DND-41 (cell line): ENCODE data around the gene AKIRIN1.

ENCODE experiments used
- EZH2 ChIP-seq: IDR thresholded peaks from 3 replicates; pipeline ENCODE4 v1.6.1; 2012; ENCODE audit warnings: borderline replicate concordance, low read depth, mild to moderate bottlenecking, moderate library complexity, low read length, inconsistent platforms; ENCODE audit not compliant: severe bottlenecking
- TF ChIP-seq, protein P1 (sequence below): IDR thresholded peaks from 2 replicates; pipeline ENCODE4 v1.5.1; 2012; ENCODE audit warnings: borderline replicate concordance, low read length, moderate library complexity, mild to moderate bottlenecking; ENCODE audit not compliant: poor library complexity, severe bottlenecking; ENCODE audit errors: extremely low read depth

- TF ChIP-seq, protein P1, sequence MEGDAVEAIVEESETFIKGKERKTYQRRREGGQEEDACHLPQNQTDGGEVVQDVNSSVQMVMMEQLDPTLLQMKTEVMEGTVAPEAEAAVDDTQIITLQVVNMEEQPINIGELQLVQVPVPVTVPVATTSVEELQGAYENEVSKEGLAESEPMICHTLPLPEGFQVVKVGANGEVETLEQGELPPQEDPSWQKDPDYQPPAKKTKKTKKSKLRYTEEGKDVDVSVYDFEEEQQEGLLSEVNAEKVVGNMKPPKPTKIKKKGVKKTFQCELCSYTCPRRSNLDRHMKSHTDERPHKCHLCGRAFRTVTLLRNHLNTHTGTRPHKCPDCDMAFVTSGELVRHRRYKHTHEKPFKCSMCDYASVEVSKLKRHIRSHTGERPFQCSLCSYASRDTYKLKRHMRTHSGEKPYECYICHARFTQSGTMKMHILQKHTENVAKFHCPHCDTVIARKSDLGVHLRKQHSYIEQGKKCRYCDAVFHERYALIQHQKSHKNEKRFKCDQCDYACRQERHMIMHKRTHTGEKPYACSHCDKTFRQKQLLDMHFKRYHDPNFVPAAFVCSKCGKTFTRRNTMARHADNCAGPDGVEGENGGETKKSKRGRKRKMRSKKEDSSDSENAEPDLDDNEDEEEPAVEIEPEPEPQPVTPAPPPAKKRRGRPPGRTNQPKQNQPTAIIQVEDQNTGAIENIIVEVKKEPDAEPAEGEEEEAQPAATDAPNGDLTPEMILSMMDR, result no peak
- TF ChIP-seq EZH2, result no peak
These were observed 55.6 kb downstream of the AKIRIN1 start for GRCh38 chr1:39046613-39047210.
